Measurements from ENCODE around the gene FRMPD2.
"Not testable (repeated sequence)": the region's sequence is repeated elsewhere in the genome, so short reads cannot be mapped to it uniquely, and the experiment has no call there.

FRMPD2 gene

DNA sequence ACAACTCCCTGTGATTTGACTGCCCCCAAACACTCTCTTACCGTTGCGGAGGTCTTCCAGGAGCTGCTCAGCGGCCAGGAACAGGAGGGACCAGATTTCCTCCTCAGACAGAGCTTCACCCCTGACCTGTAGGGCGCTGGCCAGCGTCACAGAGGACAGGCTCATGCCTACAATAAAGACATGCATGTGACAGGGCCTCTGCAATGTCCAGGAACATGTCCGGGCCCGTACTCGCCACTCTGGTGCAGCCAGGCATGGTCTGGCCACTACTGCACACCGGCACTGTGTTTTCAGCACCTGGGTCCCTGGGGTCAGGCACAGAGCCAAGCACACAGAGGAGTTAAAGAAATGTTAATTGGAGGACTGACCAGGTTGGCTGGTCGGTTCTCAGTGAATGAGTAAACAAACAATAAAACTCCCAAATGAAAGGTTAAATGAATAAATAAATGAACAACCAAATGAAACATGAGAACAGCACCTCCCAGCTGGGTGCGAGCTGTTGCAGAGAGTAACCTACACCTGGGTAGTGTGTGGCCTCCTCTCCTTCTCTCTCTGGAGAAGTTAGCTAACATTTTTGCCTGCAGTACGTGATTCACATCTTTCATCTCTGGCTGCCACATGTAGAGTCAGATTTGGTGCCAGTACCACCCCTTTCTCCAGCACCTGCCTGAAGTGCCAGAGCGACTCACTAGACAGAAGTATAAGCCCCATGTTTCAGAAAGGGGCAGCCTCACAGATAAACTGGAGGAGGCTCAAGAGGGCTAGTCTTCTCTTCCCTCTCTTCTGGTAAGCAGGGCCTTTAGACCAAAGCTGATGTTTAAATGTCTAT is 22.8 kb downstream of the FRMPD2 start:
- DNase-seq = no peak

DNA sequence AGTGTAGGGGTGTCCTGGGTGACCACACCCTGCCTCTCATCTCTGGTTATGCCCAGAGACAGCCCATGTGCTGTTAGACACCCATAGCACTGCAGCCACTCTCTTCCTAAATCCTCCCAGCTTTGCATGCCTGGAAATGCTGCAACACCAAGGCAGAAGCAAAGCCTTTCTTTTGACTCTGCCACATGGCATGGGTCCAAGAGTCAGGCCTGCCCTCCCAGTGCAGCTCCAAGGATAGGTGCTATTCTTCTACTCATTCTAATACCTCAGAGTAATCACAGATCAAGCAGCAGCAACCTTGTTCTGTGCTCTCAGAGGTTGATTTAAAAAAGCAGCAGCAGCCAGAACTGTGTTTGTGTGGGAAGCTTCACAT is 23.4 kb downstream of the FRMPD2 start:
- no peak for DNase-seq

- no peak for DNase-seq
Measured at GRCh38 chr10:48249763-48250351, 24.6 kb downstream of the FRMPD2 start.

- DNase-seq = no peak
Measured at GRCh38 chr10:48249004-48249762, 25.3 kb downstream of the FRMPD2 start.

GRCh38 chr10:48248462-48248861 is 26.0 kb downstream of the FRMPD2 start:
- no peak for DNase-seq

DNA sequence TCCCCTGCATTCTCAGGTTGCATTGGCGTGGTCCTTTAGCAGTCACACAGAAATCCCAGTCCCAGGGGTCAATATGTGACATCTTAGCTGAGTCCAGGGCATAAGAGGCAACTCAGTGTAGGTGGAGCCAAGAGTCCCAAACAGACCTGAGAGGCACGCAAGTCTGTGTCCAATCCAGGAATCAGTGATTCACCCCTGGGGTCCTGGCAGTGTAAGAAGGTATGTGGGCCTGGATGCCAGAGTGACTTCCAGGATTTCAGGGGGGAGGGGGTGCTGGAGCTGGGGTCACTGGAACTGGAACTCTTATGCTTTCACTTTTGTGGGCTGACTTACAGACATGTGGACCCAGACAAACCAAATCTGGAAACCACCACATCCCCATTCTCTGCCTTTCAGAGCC is 26.8 kb downstream of the FRMPD2 start:
- no peak for DNase-seq

DNA sequence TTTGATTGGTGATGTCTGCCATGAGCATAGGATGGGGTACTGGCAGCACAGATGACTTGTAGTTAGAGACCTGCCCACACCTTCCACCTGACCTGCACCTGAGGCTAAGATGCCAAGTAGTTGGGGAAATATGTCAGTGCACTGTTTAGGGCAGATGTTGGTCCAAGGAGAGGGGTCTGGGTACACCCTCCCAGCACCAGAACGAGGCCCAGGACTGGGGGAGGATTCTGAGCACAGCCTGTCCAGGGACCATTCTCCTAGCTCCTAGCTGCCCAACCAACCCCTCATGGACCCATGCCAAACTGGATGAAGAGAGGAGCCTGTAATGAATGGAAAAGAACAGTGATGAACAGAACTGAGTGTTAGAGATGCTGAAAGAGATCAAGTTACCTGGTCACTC is 28.0 kb downstream of the FRMPD2 start:
- DNase-seq = no peak

GRCh38 chr10:48245977-48246376 is 28.5 kb downstream of the FRMPD2 start:
- DNase-seq = no peak

DNA sequence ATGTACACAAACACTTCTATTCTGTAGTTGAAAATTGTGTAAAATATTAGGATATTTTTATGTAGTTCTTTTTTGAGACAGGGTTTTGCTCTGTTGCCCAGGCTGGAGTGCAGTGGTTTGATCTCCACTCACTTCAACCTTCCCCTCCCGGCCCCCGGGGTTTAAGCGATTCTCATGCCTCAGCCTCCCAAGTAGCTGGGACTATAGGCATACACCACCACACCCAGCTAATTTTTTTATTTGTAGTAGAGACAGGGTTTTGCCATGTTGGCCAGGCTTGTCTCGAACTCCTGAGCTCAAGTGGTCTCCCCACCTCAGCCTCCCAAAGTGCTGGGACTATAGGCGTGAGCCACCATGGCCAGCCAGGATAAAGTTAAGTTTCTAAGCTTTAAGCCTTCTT is 30.6 kb downstream of the FRMPD2 start:
- DNase-seq = not testable (repeated sequence)

DNA sequence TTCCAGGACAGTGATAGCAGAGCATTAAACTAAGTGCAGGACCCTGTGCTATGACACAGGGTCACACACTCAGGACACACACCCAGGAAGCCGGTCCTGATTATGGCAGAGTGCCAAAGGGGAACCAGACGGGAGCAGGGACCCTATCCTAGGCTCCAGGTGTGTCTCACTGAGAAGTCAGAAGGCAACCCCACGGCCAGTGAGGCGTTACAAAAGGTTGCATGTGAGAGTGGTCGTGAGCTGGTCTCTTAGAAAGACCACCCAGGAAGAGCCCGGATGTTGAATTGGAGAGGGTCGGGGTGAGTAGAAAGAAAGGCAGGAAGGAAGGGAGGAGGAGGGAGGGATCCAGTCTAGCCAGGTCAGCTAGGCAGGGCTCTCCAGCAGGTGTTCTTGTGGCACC is 31.0 kb downstream of the FRMPD2 start:
- no peak for DNase-seq

DNA sequence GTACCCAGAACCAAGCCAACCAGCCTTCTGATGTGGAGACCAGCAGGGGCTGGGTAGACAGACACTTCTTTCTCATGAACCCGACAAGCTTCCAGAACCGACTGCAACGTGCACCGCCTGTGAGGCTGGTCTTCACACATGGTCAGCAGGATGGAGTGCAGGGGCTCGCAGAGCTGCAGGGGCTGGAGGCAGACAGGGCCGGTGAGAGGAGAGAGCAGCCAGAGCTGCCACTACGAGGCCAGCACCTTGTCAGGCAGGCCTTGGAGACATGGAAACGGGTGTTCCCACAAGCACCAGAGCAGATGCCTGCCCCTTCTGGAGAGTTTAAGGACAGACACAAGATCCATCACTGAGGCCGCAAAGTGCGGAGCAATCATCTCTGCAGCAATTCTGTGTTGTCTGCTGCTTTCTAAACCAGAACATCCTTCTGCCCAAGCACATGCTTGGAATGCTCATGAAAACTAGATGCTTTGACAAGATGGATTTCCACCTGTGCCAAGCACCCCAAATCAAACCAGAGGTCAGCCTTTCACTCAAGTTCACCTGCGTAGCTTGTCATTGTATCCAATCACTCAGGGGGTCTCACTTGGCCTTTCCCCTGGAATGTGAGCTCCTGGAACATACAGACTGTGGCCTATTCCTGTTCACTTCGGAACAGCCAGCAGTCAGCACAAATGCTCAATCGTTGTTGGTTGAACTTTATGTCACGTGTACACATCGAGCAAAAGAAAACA is 32.2 kb downstream of the FRMPD2 start:
- DNase-seq = no peak

DNA sequence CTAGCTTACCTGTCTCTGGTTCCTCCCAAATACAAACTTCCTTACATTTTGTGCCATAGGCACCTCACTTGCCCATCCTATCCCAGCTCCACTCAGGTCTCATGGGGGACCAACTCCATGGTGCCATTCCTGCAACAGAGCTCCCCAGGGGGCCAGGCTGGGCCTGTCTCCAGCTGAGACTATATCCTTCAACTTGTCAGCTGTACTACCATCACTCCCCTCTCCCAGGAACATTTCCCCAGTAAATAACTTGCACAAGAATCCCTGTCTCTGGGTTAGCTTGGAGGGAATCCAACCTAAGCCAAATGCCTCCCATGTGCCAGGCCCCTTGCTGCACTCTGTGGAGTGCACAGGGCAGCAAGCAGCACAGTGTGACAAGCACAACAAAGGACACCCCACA is 33.2 kb downstream of the FRMPD2 start:
- no peak for DNase-seq

DNA sequence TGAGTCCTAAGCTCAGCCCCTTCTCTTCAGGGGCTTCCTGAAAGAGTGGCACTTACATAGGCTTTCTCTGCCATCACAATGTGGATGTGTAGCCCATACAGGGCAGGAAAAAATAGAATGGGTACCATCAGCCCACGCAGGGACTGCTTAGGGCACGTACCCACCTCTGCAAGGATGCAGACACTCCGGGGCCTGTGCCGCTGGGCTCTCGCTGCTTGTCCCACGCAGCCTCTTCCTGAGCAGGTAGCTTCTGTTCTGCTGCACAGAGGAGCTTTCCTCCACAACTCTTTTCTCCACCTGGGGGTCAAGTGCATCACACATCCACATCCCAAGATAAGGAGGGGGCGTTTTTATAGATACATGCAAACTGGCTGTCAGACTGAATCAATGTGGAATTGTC is 34.3 kb downstream of the FRMPD2 start:
- no peak for DNase-seq

DNA sequence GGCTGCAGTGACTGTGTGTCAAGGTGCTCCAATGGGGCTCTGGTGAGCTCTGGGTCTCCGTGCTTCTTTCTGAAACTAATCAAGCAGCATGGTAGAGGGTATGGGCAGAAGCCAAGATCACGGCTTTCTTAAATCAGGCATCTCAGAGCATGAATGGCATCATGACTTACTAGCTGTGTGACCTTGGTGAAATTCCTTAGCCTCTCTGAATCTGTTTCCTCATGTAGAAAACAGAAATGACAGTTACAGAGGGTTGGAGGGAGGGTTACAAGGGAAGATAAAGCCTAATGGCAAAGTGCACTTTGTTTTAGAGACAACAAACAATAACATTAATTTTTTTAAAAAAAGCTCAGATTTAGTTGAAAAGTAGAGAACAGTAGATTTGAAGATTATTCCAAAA is 34.9 kb downstream of the FRMPD2 start:
- no peak for DNase-seq

DNA sequence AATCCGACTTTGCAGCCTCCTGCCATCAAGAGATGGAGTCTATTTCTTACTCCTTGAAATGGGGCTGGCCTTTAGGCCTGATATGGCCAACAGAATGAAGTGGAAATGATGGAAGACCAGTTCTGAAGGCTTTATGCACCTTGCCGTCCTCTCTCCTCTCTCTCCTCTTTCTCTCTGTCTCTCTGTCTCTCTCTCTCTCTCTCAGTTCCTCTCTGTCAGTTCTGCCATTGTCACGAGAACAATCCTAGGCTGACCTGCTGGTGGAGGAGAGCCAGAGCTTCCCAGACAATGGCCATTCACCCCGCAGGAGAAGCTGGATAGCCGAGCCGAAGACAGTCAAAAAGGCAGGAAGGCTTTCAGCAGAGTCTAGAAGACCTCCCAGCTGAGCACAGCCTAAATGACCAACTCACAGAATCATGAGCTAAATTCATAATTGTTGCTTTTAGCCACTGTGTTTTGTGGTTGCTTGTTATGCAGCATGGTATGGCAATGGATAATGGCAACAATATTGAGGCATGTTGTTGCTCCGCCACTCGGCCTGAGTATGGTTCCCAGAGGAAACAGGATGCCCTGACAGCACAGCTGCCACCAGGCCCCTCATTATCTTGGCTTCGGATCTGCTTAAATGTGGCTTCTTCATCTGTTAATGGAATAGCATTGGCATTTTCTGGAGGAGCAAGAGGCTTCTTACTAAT is 35.5 kb downstream of the FRMPD2 start:
- no peak for DNase-seq

- DNase-seq = no peak
Measured at GRCh38 chr10:48237259-48238250, 36.9 kb downstream of the FRMPD2 start.

DNA sequence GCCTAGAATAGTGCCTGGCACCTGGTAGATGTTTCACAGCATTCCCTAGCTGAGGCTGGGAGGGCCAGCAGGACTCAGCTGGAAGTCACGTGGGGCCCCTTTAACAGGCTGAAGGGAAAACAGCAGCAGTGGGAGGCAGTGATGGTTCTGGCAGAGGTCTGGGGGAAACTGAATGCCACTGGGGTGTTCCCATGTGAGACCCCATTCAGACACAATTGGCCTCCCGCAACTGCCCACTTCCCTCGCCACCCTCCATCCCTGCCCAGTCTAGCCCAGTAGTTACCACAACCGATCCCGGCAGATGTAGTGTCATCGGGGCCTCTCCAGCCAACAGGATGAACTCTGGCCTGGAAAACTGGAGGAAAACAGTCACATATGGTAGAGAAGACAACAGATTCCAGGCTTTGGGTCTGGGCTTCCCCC is 38.3 kb downstream of the FRMPD2 start:
- no peak for DNase-seq

- no peak for DNase-seq
Measured at GRCh38 chr10:48235501-48235900, 39.0 kb downstream of the FRMPD2 start.

DNA sequence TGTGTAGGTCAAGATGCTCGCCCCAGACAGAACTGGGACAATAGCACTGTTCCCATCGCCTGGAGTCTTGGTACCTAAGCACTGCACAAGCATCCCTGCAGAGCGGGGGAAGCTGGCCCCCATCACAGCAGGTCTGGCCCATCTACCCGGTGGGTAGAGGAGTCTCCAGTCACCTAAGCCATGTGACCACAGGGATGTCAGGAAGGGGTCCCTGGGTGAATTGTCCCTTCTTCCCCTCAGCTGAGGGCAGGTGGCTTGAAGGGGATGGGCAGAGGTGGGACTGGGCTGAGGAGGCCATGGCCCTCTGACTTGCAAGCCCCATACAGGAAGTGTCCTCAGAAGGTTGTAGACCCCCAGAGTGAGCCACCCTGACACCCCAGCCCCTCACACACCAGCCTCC is 39.7 kb downstream of the FRMPD2 start:
- no peak for DNase-seq

DNA sequence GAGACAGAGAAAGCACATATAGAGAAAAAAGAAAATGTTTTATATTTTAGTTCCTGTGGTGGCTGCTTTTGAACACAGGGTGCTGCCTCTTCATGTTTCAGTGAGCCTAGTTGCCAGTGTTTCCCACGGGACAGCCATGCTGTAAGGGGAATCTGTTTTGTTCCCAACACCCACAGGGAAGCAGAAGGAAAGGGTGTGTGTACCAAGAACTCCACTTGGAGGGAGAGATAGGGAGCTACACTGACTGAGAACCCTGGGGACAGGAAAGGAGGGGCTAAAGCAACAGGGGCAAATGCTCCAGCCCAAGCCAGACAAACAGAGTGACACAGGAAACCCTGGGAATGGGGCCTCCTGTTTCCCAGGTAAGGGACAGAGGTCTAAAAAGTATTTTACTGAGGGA is 40.2 kb downstream of the FRMPD2 start:
- DNase-seq = no peak

GRCh38 chr10:48233559-48234005 is 40.9 kb downstream of the FRMPD2 start:
- no peak for DNase-seq
